Germinal center (tissue), 1 donor: Measurements from ENCODE around the gene CPZ.

ENCODE experiments used
- DNase-seq: peaks from one replicate; pipeline ENCODE4 v3.0.0; 2012; ENCODE audit warnings: mixed read lengths, low spot score

Gene CPZ

DNA sequence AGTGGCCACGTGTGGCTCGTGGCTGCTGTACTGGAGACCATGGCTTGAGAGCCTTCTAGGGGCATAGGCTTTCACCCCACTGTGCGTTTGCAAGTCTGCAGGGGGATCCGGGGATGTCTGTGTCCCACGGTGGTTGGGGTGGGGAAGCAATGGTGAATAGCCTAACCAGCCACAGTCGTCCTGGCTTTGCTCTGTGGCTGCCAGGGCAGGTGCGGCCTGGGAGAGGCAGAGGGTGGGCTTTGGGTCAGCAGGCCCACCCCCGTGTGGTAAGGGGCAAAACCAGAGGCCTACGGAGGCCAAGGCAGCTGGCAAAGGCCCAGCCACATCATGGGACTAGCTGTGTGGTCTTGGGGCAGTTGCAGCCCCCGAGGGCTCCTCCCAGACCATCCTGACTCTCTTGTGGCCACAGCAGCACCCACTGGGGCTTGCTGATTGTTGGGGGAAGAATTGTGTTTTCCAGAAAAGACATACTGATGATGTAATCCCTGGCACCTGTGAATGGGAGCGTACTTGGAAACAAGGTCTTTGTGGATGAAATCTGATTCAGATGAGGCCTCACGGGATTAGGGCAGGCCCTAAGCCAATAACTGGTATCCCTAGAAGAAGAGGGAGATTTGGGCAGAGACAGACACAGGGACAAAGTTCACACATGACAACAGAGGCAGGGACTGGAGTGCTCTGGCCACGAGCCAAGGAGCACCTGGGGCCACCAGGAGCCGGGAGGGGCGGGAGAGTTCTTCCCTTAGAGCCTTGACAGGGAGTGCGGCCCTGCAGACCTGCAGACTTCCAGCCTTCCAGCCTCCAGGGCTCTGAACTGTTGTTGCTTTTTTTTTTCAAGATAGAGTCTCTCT, 2.9 kb downstream of the CPZ start:
- no peak for DNase-seq

DNA sequence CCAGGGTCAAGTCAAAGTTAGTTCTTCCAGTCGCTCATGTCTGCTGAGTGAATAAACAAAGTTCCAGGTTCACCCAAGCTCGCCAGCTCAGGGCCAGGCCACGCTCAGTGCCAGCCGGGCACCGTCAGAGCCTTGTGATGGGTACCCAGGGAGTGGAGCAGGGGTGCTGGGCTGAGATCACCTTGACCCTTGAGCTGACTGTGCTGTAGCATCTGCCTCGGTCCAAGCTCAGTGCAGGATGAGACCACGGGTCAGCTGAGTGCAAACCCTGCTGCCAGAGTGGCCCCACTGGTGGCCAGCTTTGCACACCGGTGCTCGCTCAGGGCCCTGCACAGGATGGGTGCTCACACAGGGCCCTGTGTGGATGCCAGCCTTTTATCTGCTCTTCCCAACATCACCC, 4.3 kb downstream of the CPZ start:
- no peak for DNase-seq

DNA sequence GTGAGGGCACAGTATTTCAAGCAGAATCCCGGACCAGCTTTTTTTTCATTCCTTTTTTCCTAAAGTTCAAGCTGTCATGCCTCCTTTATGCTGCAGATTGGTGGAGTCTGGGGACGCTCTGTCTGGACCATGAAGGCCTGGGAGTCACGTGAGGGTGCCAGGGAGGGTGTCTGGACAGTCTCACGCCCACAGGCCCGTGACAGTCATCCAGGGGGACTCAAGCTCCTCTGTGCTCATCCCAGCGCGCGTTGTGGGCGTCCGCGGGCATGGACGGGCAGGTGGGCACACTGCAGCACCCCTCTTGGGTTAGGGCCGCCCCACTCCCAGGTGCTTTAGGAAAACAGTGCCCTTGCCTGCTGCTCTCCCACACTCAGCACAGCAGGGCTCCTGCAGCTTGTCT, 4.8 kb downstream of the CPZ start:
- no peak for DNase-seq

DNA sequence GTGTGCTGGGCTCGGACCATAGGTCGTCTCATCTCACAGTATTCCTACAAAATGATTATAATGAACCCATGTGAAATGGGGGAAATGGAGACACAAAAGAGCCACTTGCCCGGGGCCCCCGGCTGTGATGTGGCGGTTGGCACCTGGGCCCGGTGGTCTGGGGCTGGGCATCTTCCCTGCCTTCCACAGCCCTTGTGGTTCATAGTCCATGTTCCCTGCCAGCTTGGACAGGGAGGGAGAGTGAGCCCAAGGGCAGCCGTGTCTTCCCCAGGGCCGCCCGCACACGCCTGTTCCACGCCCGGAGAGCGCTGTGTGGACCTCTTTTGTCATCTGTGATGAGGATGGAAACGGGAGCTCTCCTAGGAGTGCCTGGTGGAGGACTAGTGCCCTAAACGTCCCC, 5.2 kb downstream of the CPZ start:
- DNase-seq = no peak

DNA sequence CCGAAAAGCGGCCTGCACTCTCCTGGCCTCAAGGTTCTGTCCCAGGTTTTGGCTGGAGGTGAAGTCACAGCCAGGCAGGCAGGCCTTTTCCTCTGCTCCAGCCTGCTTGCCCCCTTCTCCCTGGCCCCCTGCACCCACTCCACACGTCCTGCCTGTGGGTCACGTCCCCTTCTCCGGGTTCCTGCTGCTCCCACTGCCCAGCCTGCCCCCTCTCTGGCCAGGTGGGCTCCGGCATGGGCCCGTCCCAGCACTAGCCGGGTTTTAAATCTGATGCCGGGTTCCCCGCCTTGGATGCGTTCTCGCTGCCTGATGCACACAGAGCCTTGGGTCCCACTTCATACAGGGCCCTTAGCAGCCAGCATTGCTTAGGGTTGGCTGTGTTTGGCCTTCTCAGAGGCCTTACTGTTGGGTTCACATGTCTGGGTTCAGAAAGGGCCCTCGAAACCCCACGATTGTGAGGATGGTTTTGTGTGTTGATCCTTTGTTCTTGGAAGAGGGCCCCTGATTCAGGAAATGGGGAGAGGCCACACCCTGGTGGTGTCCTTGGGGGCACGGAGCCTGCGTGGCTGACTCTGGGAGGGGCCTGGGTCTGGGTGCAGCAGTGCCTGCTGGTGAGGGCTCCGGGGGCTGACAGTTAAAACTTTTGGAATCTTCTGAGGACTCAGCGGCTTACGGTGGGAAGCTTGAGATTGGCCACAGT, 6.0 kb downstream of the CPZ start:
- DNase-seq = no peak

DNA sequence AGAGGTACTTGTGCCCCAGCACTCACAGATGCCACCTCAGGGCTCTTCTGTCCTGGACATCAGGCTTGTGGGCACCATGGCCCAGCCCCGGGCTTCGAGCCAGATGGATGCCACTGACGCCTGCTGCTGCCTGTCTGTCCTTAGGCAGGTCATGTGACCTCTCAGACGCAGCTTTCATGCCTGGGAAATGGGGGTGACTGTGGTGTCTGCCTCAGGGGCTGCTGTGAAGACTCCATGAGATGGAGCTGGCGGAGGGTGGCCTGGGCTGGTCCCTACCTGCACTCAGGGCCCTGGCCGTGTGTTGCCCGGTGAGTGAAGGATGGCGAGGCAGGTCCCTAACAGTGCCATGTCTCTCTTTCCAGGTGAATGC, 6.5 kb downstream of the CPZ start:
- DNase-seq = no peak

DNA sequence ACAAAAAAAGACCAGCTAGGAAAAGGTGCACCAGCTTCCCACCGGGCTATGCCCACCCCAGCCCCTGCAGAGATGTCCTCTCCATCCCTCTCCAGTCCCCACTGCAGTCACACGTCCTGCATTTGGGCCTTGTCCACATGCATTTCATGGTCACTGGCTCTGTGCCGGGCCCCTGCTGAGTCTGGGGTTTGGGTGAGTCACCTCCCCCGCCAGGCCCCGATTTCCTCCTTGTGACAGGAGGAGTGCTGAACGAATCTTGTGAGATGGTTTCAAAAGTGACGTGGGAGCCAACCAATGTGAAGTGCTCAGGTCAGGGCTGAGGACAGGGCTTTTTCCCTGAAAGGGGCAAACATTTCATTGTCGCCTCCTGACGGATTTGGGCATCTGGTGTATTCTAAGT, 7.1 kb downstream of the CPZ start:
- DNase-seq = no peak

DNA sequence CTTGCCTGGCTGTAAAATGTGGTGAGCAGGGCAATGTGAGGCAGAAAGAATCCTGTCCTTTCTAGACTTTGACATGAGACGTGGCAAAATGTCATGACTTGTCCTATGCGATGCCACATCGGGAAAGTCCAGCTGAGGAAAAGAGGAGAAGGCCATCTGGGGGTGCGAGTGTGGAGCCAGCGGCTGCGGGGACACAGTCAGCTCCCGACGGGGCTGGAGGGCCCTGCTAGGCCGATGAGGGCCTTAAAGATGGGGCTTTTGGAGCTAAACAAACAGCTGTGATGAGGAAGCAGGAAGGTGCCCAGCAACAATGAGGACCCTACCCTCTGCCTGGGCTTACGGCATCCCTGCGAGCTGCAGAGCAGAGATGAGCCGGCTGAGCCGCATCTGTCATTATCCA, 7.7 kb downstream of the CPZ start:
- no peak for DNase-seq

DNA sequence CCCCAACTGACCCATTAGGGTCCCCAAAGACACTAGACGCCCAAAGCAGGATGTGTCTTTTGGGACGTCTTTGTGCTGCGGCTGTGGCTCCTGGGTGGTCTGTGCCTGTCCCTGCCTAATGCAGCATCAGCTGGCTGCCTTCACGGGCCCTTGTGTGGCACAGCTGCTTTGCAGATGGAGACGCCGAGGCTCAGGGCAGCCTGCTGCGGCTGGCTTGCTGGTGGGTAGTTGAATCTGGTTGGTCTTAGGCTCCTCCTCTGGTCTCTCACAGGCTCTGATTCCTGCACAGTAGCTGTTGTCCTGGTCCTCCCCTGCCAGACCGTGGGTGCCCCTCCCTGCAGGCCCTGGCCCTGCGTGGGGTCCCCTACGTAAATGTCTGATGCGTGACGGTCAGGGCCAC, 8.1 kb downstream of the CPZ start:
- no peak for DNase-seq

DNA sequence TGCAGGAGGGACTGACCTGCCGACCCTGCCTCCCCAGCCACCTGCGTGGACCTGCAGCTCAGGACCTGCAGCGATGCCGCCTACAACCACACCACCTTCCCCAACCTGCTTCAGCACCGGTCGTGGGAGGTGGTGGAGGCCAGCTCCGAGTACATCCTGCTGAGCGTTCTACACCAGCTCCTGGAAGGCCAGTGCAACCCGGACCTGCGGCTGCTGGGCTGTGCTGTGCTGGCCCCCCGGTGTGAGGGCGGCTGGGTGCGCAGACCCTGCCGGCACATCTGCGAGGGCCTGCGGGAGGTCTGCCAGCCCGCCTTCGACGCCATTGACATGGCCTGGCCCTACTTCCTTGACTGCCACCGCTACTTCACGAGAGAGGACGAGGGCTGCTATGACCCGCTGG, 8.5 kb downstream of the CPZ start:
- DNase-seq = no peak

DNA sequence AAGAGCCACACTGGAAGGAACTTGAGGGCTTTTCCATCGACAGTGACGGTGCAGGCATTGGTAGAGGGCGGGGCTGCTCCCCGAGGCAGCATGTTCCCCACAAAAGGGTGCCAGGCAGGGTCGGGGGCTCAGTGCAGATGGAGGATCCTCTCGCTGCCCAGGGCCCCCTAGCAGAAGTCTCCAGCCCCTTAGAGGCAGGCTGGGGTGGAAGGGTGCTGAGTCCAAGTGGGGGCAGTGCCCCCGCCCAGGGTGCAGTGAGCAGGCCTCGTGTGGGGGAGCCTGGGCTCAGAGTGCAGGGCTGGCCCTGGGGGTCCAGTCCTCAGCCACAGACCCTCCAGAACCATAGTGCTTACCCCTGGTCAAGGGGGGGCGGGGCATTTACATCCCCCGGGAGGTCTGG, 9.0 kb downstream of the CPZ start:
- DNase-seq = no peak

DNA sequence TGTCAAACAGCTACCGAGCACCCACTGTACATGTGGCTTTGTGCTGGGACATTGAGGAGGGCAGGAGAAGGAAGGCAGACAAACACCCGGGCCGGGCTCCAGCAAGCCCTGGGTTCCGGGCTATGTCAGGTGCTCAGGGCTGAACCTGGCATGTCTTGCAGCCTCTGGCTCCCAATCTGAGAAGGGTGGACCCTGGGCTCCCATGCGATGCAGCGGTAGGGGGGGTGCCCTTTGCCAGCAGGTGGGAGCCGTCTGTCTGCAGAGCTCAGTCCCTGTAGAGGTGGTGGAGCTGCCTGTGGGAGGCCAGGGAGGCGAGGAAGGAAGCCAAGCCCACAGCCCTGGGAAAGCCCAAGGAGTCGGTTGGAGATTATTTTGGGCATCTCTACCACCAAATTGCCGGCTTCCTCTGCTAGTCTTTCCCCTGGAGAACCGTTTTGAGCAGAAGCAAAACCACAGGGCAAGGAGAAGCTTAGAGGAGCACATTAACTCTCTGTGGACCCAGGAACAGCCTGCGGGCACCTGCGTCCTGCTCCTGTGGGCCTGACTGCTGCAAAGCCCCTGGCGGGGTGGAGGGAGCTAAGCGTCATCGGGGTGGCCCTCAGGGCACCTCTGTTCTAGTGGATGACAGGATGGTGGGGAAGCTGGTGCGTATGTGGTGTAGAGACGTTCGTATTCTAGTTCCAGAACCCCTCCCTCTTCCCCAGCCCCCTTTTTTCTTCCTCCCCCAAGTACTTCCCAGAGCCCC, 10.3 kb downstream of the CPZ start:
- no peak for DNase-seq

DNA sequence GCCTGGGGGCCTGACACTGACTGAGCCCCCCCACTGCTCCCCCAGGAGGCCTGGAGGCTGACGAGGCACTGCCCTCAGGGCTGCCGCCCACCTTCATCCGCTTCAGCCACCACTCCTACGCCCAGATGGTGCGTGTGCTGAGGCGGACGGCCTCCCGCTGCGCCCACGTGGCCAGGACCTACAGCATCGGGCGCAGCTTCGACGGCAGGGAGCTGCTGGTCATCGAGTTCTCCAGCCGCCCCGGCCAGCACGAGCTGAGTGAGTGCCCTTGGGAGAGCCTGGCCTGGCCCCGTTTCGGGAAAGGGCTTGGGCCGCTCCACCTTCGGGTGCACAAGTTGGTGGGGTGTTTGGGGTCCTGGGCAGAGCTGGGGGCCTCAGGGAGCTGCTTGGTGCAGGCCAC, 11.4 kb downstream of the CPZ start:
- no peak for DNase-seq

DNA sequence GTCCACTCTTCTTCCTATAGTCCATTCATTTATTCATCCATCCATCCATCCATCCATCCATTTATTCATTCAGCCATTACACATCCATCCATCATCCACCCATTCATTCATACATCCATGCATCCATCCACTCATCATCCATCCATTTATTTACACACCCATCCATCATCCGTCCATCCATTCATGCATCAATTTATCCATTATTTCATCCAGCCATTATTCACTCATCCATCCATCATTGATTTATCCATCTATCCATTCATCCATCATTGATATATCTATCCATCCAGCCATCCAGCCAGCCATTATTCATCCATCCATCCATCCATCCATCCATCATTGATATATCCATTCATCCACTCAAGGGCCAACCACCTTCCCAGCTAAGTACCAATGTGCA, 12.7 kb downstream of the CPZ start:
- no peak for DNase-seq

DNA sequence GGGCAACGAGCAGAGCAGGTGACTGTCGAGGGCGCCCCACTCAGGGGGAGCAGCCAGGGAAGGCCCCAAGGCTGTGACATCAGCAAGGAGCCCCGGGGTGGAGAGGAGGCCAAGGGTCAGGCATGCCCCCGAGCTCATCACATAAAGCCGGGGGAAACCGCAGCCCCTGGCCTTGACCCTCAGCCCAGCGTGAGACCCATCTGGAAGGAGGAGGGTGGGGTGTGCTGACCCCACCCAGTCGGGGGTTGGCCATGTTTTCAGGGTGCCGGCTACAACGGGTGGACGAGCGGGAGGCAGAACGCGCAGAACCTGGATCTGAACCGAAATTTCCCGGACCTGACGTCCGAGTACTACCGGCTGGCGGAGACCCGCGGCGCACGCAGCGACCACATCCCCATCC, 13.9 kb downstream of the CPZ start:
- DNase-seq = no peak

DNA sequence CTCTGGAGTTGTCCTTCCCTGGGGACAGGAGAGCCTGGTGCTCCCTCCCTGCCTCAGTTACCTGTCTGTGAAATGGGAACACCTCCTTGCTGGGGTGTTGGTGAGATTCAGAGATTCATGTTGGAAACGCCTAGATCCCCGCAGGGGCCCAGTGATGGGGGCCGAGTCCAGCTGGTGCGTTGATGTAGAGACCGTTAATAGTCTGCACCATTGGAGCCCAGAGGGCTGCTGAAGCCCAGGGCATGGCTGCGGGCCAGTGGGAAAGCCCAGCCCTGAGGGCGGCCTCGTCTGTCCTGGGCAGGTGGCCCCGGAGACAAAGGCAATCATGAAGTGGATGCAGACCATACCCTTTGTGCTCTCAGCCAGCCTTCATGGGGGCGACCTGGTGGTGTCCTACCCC, 14.4 kb downstream of the CPZ start:
- DNase-seq = no peak

DNA sequence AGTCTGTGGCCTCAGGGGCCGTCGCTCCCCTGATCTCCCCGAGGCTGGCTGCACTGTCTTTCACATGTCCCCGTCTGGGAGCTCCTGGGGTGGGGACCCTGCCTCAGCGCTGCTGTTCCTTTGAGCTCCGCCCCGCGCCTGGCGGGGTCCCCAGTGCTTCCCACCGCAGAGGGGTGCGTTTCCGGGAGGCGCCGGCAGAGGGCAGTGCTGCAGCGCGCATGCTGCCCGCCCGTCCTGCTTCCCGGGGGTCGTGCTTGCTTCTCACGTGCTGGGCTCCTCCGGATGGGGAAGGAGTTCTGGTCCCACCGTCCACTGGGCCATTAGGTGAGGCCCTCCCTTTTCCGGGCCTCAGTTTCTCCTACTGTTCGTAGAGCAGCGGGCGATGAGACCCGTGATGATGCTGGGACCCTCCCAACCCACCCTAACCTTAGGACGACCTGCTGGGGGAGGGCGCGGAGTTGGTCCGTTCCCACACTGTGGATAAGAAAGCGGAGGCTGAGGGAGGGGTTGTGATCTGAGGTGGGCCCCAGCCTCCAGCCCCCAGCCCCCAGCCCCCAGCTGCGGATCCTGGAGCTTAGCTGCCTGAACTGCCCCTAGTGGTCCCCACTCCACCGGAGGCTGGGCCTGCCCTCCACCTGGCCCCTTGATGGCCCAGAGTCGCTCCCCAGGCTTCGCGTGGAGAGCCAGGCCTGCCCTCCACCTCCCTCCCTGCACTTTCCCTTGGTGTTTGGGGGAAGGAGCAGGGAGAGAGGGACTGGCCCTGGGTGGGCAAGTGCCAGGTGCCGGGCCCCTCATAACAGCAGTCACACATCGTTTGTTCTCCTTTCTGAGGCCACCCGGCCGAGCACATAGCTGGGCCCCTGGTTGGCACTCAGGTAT, 15.3 kb downstream of the CPZ start:
- DNase-seq = peak; percentile 76

DNA sequence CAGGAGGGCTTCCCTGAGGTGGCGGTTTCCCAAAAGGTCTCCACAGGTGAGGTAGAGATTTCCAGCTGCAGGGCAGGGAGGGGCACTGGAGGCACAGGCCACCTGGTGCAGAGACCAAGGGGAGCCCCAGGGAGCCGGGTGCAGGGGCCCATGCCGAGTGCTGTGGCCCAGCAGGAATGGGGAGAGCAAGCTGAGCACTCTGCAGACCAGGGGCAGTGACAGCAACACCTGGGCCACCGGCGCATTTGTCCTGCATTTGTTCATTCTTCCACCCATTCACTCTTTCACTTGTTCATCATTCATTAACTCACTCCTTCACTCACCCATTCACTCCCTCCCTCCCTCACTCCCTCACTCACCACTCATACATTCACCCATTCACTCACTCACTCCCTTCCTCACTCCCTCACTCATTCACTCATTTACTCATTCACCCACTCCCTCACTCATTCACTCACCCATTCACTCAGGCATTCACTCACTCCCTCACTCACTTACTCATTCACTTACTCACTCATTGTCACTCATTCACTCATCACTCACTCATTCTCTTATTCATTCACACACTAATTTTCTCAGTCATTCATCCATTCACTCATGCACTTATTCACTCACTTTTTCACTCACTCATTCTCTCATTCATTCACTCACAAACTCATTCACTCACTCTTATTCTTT, 16.3 kb downstream of the CPZ start:
- DNase-seq = no peak

DNA sequence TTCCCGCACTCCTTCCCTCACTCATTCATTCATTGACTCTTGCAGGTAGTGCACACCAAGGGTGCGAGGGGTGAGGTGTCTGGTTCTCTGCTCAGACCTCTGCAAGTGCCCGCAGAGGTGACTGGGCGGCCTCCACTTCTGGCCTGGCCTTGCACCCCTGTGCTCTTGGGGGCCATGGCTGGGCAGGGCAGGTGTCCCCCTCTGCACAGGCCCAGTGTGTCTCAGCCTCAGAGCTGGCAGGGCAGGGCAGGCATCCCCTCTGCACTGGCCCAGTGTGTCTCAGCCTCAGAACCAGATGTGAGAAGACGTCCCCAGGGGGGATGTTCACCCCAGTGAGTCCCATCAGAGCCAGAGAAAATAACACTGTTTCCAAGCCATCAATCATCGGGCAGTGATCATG, 16.8 kb downstream of the CPZ start:
- no peak for DNase-seq

DNA sequence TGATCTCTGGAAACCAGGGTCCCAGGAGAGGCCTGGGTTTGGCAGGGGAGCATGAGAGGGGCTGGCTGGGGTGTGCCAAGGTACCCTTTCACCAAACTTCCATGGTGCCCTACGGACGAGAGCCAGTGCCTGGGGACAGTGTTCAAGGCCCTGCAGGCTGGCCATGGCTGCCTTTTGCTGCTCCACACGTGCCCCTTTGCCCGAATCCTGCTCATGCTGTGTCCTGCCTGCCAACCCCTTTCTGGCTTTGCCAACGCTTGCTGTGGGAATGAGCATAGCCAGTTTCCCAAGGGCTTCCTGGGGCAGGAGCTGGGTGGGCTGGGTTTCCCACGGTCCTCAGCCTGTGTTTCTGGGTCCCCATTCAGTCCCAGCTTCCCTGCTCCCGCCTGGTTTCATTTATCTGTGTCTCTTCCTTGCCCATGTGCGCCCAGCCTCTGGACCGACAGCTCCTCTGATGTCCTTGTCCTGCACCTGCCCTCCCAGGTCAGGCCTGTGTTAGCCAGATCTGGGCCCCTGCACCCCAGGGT, 17.3 kb downstream of the CPZ start:
- no peak for DNase-seq

DNA sequence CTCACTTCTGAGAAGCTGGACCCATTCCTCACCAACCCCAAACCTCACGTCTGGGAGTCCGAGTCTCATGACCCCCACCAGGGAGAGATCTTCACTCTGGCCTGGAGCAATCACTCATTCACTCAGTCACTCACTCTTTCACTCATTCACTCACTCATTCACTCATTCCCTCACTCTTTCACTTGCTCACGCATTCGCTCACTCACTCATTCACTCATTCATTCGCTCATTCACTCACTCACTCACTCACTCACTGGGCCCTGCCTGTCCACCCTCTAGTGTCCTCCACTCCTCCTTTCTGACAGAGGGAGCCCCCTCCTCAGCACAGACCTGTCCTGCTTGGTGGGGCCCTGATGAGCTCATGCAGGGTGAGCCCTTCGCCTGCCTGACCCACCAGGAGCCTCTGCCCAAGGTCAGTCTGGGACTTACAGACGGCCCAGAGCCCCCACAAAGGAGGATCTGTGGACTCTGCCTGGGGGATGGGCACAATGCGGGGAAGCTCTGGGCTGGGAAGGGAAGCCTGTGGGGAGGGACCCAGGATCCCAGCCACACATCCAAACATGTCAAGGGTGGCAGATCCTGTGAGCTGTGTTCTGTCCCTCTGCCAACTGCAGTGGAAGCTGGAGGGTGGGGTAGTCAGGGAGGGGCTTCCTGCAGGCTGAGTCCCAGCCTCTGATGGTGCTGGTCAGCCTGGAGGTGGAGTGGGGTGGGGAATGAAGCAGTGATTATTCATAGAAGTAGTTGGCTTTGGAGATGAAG, 18.5 kb downstream of the CPZ start:
- DNase-seq = no peak
